ENCODE results near the gene SLC32A1.

DNA sequence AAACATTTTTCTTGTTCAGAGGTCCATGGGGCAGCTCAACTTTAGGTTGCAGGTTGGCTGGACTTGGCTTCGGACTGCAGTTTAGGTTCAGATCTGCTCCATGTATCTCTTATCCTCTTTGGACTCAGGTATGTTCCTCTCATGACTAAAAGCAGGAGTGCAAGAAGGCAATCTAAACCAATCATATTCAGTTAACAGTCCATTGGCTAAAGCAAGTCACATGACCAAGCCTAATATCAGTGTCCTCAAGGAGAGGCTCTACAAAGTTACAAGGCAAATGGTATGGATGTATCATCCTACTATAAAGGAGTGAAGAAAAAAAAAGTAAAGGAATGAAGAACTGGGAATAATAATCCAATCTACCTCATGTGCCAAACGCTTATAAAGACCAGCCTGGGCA, 21.5 kb downstream of the SLC32A1 start:
- TF ChIP-seq EZH2 (IDR thresholded peaks at IDR 0.05; ENCODE audit: insufficient read depth, low read length): no peak
- TF ChIP-seq, protein P1, sequence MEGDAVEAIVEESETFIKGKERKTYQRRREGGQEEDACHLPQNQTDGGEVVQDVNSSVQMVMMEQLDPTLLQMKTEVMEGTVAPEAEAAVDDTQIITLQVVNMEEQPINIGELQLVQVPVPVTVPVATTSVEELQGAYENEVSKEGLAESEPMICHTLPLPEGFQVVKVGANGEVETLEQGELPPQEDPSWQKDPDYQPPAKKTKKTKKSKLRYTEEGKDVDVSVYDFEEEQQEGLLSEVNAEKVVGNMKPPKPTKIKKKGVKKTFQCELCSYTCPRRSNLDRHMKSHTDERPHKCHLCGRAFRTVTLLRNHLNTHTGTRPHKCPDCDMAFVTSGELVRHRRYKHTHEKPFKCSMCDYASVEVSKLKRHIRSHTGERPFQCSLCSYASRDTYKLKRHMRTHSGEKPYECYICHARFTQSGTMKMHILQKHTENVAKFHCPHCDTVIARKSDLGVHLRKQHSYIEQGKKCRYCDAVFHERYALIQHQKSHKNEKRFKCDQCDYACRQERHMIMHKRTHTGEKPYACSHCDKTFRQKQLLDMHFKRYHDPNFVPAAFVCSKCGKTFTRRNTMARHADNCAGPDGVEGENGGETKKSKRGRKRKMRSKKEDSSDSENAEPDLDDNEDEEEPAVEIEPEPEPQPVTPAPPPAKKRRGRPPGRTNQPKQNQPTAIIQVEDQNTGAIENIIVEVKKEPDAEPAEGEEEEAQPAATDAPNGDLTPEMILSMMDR (IDR thresholded peaks at IDR 0.05; ENCODE audit: insufficient read depth, low read depth, low read length): no peak

Data from astrocyte (in vitro differentiated cells and primary cell).